ENCODE data around the gene NAT10.

- TF ChIP-seq EZH2phosphoT487 (conservative IDR thresholded peaks at IDR 0.05; ENCODE audit: low read length): no peak
- TF ChIP-seq CTCF (IDR thresholded peaks at IDR 0.05; ENCODE audit: insufficient read depth, low read length, poor library complexity, severe bottlenecking): no peak
These were observed 43.8 kb downstream of the NAT10 start for GRCh38 chr11:34149274-34149673.
